HG03342 (cell line): ENCODE data around the gene NUDT4.
A peak's percentile ranks its signal among the peaks of the same experiment; 100 is the strongest.
"Not testable (repeated sequence)": the region's sequence is repeated elsewhere in the genome, so short reads cannot be mapped to it uniquely, and the experiment has no call there.

Experiments
- ATAC-seq: cut with Tn5 transposase; IDR thresholded peaks from one replicate; pipeline ENCODE4 v1.9.1; 2021; ENCODE audit warnings: mild to moderate bottlenecking, moderate library complexity; ENCODE audit not compliant: unreplicated experiment

NUDT4 gene

GRCh38 chr12:93399183-93399863 is 21.6 kb downstream of the NUDT4 start:
- peak; percentile 89 for ATAC-seq

GRCh38 chr12:93402333-93403311 is 24.9 kb downstream of the NUDT4 start:
- no peak for ATAC-seq

DNA sequence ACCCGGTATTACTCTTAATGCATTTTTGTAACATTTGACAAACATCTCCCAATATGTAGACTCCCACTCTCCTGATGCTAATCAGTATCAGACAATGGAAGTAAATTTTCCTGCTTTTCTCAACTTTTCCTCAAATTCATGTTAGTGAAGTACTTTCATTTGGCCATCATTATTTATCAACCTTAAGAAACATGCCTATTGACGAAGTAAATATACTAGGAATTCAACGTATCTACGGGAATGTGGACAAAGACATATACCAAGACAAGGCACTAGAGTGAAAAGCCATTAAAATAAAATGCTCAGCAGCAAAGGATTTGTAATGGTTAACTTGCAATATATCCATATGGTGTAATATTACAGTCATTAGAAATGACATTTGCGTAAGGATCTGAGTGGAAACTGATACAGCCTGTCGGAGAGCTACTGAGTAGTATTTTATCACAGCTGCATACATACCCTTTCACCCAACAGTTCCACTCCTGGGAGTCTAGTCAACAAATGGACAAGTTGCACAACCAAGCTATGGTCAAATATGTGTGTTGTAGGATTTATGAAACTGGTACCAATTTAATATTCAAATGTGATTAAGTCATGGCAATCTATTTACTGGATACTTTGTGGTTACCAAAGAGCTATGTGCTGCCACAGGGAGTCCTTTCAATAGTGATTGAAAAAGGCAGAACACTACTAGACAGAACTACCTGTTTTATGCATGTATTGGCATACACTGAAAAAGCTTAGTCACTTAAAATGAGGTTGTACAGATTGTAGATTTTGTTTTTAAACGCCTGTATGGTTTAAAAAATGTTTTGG is 26.5 kb downstream of the NUDT4 start:
- ATAC-seq = no peak

DNA sequence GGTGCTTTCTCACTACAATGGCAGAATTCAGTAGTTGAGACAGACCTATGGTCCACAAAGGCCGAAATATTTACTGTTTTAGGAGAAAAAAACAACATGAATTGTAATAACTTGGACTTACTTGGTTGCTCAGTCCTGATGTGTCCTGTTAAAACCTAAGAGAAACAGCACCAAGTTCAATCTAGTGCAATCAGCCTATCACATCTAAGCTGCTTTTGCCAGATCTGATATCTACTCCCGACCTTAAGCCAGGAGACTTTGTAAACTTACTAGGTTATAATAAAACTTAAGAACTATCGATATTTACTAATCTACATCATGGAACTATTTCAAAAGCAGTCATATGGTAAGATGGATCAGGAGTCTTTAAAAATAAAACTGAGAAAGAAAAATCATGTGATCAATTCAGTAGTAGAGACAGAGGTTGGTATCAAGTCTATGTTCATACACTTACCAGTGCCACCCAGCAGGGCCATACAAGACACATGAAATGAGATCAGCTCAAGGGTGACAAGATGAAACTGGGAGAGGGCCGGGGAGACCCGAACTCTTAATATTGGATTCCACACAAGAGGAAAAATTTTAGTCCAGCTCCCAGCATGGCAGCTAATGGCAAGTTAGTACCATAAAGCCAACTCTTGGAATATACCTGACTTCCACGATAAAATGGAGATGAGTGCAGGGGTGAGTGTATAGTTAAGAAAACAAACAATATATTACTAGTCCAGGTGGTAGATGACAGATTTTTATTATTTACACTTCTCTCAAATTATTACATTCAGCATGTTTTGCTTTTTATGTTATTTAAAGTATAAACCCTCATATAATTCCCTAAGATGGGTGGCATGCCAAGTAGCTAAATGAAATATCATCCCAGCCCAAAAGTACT is 27.5 kb downstream of the NUDT4 start:
- no peak for ATAC-seq

DNA sequence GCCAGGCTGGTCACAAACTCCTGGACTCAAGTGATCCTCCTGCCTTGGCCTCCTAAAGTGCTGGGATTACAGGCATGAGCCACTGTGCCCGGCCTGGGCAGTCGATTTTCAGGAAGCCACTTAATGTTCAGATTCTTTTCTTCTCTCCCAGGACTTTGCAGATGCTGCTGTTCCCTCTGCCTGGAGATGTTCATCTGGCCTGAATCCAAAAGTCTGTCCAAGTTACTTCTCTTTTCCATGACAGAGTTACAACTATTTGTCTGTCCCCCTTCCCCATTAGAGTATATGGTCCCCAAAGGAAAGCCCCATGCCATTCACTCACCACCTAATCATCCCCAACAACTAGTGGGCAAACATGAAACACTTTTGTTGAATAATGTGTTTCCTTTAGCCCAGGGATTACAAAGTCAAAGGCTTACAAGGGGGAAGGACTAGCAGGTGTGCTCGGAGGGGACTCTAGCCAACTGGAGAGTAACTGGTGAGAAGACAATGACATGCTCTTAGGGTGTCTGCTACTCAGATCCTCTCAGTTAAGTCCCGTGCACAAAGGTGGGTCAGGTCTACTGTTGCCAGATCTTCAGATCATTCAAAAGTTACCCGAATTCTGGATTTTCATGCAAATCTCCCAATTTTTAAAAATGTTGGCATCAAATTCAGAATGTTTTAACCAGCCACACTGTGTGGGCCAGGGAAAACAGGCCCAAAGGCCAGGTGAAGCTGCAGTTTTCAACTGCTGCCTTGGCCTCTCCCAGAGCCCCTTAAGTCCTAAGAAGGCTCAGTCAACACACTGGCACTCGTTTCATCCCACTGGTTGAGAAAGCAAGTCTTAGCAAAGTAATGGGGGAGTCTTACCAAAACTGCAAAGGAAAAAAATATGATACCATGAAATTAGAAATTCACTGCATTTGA is 29.6 kb downstream of the NUDT4 start:
- ATAC-seq = no peak

DNA sequence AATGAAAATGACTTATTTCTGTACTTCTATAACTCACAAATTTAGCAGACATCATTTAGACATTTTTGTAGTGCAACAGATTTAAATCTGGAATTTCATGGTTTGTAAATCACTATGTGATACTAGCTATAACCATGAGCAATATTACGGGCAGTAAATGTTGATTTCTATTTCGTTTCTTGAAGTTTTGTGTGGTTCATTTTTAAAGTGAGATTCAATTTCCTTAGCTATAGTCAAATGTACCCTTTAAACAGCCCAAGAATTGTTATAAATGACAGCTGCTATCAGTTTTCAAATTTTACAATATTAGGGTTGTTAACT is 30.2 kb downstream of the NUDT4 start:
- ATAC-seq = no peak

- no peak for ATAC-seq
Observed at GRCh38 chr12:93408813-93409212, 31.1 kb downstream of the NUDT4 start.

GRCh38 chr12:93409343-93410187 is 31.8 kb downstream of the NUDT4 start:
- ATAC-seq = not testable (repeated sequence)

DNA sequence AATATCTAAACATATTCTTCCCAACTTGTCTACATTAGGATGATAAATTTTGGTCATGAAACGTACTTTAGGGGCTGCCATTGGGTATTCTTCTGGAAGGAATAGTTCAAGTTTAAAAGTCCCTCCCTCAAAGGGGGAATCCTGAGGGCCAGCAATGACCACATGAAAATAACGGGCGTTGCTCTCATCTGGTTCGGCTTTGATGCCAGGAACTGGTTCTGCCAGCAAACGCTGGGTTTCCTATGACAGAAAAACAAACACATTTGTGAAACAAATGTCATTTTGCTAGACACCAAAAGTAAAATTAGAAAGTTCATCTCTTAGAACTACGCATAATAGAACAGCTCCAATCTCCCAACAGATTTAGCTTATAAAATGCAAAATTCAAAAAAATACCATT is 33.3 kb downstream of the NUDT4 start:
- ATAC-seq = not testable (repeated sequence)

GRCh38 chr12:93412396-93412795 is 34.7 kb downstream of the NUDT4 start:
- ATAC-seq = not testable (repeated sequence)

DNA sequence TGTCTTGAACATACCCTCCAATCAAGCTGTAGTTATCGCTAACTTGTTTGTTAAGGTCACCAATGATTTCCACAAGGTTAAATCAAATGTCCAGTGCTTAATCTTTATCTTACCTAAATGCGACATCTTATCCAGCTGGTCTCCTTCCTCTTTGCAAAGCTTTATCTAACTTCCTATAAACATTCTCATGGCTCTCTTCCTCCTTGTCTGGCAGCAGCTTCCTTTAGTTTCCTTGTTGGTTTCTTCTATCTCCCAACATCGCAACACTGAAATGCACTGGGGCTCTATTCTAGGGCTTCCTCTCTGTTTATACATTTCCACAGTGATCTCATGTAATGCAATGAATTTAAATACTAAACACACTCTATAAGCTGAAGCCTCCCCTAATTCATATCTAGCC is 35.3 kb downstream of the NUDT4 start:
- no peak for ATAC-seq

GRCh38 chr12:93415723-93416464 is 38.2 kb downstream of the NUDT4 start:
- ATAC-seq = peak; percentile 42

DNA sequence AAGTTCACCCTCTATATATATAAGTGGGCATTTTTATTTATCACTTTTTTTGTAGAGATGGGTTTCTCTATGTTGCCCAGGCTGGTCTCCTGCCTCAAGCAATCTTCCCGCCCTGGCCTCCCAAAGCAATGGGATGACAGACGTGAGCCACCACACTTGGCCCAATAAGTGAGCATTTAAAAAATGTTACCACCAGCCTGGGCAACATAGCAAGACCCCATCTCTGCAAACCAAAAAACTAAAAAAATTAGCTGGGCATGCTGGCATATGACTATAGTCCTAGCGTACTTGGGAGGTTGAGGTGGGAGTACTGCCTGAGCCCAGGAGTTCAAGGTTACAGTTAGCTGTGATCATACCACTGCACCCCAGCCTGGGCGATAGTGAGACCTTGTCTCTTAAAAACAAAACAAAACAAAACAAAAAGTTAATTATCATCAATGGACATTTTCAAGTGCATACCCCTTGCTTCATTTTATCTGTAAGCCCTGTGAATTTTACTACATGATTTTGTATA is 40.3 kb downstream of the NUDT4 start:
- ATAC-seq = no peak

GRCh38 chr12:93419388-93420034 is 41.8 kb downstream of the NUDT4 start:
- ATAC-seq = no peak

- ATAC-seq = no peak
Observed at GRCh38 chr12:93422050-93422449, 44.3 kb downstream of the NUDT4 start.

DNA sequence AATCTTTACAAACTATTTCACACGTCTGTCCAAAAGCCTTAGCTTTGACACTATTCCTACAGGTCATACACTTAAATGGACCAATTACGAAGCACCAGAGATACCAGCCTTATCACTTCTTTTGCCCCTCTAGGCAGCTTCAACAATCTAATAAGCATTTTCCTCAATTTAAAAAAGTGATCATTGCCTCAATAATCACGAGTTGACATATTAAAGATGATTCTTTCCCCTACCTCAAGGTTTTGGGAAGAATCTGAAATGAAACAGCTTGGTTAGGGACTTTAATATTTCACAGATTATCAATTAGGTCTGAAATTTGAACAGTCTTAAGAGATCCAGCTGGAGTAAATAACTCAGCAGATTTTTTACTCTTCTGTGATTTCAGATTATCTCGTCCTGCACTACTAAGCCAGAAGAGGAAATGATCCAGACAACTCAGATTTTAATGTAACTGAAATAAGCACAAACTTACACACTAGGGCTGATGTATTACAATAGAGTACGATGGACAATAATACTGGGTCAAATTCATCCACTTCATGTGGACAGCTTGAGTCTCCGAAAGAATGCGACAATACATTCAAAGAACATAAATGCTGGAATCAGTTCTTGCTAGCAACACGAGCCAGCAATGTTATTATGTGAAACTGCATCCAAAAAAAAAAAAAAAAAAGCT is 48.1 kb downstream of the NUDT4 start:
- peak; percentile 34 for ATAC-seq
